ENCODE data around the gene DGKG.

The DGKG gene

GRCh38 chr3:186236357-186237020, 125.5 kb downstream of the DGKG start:
- DNase-seq = no peak

DNA sequence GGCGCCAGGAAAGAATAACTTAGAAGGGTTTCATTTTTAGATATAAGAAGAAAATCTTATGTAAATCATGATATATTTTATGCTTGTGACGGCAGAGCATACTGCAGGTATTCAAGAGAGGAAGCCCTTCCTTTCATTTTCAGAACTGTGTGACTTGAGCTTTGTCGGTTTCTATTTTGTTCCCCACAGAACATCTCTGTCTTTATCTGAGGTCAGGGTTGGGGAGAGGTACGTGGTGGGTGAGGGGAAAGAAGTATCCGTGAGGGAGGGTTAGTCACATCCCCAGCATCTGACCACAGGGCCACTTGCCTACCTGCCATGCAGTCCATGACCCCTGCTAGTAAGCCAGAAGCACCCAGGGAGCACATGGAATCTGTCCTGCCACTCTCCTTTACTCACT, 126.5 kb downstream of the DGKG start:
- DNase-seq = no peak

DNA sequence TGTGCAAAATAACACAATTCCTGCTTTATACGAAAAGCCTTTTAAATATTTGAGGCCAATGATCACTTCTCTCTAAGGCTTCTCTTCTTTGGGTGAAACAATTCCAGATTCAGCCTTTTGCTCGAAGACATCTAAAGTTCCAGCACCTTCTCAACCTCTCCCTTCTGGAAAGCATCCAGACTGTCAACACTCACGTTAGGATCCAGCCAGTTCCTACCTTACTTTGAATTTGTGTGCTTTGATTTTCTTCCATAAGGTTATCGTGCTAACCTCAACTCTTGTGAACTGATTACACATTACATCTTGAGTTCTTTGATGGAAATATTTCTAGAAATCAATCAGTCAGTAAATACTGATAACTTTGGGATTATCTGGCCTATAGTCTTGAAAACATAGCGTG, 127.9 kb downstream of the DGKG start:
- no peak for DNase-seq

DNA sequence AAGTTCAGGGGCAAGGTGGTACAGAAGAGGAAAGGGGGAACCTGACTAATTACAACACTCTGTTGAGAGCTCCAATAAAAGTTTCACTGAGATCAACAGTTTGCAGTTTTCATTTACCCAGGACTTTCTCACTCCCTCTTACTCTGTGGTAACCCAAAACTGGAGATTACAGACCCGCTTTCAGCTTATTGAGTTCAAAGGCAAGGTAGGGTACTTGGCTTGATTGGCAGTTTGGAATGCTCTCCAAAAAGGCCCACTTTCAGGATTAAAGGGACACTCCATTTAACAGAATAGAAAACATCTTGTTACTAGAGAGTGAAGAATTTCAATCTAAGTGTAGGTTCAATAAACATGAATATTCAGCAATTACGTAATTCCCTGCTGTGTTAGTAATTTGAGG, 135.6 kb downstream of the DGKG start:
- DNase-seq = no peak

- no peak for DNase-seq
Observed at GRCh38 chr3:186225603-186226002, 136.4 kb downstream of the DGKG start.

GRCh38 chr3:186224041-186224610, 137.9 kb downstream of the DGKG start:
- DNase-seq = no peak

GRCh38 chr3:186223476-186223875, 138.6 kb downstream of the DGKG start:
- DNase-seq = no peak

- no peak for DNase-seq
Observed at GRCh38 chr3:186221760-186222378, 140.2 kb downstream of the DGKG start.

- DNase-seq = no peak
Observed at GRCh38 chr3:186220911-186221645, 141.0 kb downstream of the DGKG start.

DNA sequence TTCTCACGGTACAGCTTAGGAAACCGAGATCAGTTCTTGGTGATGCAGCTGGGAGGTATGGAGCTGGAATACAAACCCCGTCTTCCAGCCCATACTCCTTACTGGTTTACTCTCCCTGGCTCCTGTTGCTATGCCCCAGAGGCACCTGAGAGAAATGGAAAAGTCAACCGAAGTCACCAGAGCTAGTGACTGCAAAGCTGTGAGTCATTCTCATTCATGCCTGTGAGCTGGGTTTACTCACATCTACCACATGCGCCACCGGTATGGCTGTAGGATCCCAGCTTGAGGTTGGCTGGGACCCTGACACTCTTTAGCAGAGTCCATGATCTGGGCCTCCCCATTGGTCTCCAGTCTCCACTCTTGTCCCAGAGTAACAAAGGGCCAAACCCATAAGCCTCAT, 141.7 kb downstream of the DGKG start:
- DNase-seq = no peak

DNA sequence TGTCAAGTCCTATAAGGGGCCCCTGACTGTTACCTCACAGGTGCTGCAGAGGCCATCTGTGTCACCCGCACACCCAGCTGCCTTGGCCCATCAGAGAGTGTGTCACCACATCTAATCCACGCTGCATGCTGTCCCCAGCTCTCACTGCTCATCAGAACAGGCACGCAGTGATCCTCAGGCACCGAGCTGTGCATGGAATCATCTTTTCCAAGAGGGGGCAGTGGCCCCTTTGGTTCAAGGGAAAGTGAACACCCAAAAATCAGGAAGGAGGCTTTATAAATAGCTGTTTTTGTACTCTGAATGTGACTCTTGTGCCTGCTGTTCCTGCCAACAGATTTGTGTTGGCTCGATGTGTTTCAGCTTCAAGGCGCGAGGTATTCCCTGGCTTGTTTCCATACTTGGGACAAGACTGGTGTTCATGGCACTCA, 142.8 kb downstream of the DGKG start:
- no peak for DNase-seq

- DNase-seq = no peak
Observed at GRCh38 chr3:186218421-186218820, 143.6 kb downstream of the DGKG start.

DNA sequence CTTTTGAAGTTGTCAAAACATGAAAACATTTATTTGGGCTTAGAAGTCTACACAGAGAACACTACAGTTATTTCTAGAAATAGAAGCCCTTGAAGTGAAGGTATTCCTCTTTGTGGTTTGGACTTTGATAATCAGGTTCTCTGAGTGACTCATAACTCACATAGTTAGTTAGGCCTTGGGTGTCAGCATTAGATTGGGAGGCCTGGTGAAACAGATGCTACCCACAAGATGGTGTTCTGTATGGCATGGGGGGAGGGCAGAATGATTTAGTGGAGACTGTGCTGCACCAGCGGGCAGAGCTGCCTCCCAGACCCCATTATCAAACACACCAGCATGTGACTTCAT, 144.2 kb downstream of the DGKG start:
- no peak for DNase-seq

DNA sequence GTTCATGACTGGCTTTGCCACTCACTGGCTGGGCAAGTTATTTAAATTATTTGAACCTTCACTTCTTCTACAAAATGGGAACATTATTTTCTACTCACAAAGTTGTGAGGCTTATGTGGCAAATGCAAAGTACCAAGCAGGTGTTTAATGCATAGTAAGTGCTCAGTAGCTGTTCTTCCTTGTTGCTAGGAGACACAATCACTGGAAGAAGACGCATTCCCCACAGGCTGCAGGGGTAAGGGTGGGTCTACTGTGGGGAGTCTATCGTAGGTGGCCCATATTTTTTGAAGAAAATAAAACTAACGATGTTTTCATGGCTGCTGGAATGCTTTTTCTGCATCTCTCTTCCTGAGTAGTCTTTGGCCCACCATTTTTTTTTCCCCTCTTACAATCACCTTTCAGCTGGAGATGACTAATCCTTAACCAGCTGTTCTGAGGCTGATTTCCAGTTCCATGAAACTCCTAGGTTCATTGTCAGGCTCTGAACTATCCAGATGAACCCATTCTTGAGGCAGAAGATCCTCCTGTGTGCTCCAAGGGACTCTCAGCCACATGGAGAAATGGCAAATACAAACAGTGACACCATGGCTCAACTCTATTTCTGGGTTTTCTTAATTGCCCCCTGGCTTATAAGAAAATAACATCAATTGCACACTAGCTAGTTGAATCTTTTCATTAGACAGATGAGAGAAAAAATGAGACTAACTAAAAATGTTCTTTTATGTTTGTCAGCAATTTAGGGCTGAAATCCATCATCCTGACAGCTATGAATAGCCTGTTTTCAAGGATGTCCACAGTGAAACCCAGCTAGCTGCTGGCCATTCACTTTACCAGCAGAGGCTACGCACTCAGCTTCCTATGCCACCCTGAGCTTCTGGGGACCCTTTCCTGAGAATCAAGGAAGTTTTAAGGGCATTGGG, 144.9 kb downstream of the DGKG start:
- DNase-seq = no peak

DNA sequence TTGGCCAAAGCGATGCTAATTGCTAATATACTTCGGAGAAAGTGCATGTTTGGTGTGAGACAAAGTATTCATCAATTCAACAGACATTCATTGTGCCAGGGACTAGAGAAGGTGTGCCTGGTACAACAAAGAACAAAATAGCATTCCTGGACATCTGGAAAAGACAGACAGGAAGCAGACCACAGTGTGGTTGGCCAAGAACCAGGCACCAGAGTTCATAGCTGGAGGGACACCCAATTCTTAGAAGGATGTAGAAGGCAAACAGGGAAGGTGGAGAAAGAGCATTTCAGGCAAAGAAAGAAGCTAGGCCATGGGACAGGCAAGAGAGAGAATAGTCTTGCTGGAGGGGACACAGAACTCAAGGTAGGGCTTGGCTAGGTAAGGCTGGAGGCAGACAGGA, 147.4 kb downstream of the DGKG start:
- DNase-seq = no peak

DNA sequence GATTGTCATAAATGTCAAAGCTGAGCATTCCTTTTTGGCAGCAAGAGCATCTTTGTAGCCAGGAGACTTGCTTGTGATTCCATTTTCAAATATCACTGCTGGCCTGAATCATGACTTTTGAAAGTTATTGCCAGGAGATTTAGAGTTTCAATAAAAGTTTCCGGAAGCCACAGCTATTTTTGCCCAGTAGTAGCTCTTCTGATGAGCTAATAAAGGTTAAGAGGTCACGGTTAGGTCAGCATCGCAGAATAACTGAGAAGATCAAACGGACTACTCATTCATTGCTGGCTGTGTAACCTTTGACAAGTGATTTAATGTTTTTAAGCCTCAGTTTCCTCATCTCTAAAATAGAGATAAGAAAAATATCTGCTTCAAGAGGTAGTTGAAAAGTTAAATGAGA, 148.1 kb downstream of the DGKG start:
- DNase-seq = no peak

DNA sequence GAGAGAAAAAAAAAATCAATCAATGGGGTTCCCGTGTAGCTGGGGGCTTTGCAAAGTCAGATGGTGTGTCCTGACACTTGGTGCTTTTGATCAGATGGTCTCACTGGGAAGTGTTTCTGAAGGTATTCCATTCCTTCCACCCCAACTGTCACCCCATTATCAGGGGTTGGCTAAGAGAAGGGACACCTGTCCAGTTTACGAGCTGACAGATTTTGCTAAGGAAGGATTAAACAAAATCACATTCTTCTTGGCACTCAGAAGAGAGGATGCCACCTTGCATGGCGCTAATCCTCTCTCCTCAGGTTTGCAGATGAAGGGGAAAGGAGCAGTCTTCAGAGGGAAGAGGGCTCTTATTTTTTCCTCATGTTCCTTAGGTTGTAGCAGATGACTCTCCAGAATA, 149.4 kb downstream of the DGKG start:
- no peak for DNase-seq

DNA sequence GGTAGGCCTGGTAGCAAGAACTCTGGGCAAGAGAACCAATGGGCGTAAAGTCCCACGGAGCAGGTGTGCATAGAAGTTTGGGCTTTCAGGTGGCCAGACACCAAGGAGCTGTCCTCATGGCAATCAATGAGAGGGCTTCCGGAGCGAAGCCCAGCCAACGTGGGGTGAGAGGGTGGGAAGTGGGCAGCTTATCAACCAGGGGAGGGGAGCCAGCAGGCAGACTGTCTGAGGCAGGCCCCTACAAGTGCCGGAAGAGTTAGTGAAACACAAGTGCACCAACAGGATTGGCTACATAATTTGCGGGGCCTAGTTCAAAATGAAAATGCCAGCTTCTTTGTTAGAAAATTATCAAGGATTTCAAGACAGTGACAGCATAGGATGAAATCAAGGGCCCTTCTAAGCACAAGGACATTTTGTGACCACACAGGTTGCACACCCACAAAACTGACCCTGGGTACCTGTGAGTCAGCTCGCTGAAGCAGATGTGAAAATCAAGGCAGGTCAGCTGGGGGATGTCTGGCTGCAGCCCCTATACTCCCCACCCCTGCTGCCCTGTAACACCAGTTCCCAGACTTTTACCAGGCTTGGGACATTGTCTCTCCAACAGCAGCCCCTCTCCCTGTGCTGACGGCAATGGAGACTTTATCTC, 151.1 kb downstream of the DGKG start:
- no peak for DNase-seq

DNA sequence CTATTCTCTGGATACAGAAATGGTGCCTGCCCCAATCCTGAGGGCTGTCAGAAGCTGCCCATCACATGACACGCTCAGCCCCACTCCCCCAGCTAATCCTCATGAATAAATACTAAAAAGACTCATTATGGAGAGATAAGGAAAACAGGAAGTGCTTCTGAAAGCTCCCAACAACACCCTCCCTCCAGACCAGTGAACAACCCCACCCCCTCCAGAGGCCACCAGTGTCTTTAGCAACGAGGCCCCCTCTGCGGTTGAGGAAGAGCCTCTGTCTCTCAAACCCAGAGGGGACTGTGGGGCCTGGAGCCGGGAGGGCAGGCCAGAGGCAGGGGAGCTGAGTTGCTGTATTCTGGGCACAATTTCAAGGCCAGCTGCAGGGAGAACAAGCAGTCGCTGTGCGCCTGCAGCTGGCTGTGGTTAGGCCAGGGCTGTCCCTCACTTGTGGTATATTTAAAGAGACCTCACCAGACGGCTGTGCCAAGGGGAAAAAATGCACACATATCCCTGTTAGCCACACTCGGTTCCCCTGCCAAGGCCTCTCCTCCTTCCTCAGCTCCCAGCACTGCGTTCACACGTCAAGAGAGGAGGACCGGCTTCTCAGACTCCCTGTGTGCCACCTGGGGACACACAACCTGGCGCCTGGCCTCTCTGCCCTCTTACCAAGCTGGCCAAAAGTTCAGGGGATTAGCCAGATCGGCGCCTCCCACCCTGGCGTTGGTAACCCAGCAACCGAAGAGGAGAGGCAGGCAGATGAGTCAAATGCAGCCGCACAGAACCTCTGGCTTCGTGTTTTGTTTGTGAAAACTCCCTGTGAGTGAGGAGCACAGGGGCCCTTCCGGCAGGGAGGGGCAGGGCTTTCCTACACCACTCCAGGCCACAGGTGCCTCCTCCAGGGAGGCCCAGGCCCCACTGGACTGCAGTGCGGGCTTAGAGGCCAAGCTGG, 152.0 kb downstream of the DGKG start:
- DNase-seq = peak; percentile 48

GRCh38 chr3:186208296-186208989, 153.6 kb downstream of the DGKG start:
- no peak for DNase-seq

GRCh38 chr3:186207515-186207914, 154.5 kb downstream of the DGKG start:
- no peak for DNase-seq

Data from DMS153 (cell line).